GM12864 (cell line): ENCODE results near the gene ITPRIP.

Experiments
- DNase-seq: peaks from one replicate; pipeline ENCODE4 v3.0.0-alpha.2; 2011; ENCODE audit warnings: low read depth
- H3K4me3 ChIP-seq: 2 replicates; pipeline ENCODE4 v1.5.1; 2011; ENCODE audit warnings: mild to moderate bottlenecking, low read depth, low read length, control low read depth
- TF ChIP-seq, protein P1 (sequence below): IDR thresholded peaks from 2 replicates; pipeline ENCODE4 v1.5.1; 2011; ENCODE audit warnings: low read depth, mild to moderate bottlenecking, moderate library complexity, low read length, control low read depth, inconsistent platforms; ENCODE audit errors: missing control alignments

Gene ITPRIP

DNA sequence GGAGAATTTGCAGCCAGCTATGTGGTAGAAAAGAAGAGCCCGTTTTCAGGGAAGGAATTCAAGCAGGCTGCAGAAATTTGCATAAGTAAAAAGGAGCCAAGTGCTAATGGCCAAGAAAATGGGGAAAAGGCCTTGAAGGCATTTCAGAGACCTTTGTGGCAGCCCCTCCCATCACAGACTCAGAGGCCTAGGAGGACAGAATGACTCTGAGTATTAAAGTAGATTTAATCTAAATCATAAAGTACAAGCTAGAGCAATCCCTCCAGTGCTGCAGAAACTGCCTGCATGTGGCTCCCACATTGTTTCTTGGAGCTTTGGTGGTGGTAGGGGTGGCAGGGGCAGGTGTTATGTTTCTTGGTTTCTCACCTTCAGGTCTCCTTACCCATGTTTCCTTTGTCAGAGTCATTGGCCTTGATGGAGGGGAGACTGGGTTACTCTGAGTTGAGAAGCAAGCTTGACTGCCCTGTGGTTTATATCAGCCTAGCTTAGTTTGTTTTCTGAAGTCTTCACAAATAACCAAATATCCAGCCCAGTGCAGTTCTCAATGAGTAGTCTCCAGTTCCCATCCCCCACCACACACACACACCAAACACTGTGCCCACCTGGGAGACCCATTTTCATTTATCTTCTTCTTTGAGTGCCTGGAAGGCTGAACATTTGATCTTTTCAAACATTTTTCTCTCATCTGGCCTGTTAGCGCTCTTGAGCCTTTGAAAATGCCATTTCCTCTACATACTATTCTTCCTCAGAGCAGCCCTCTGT is 34.5 kb downstream of the ITPRIP start:
- TF ChIP-seq, protein P1, sequence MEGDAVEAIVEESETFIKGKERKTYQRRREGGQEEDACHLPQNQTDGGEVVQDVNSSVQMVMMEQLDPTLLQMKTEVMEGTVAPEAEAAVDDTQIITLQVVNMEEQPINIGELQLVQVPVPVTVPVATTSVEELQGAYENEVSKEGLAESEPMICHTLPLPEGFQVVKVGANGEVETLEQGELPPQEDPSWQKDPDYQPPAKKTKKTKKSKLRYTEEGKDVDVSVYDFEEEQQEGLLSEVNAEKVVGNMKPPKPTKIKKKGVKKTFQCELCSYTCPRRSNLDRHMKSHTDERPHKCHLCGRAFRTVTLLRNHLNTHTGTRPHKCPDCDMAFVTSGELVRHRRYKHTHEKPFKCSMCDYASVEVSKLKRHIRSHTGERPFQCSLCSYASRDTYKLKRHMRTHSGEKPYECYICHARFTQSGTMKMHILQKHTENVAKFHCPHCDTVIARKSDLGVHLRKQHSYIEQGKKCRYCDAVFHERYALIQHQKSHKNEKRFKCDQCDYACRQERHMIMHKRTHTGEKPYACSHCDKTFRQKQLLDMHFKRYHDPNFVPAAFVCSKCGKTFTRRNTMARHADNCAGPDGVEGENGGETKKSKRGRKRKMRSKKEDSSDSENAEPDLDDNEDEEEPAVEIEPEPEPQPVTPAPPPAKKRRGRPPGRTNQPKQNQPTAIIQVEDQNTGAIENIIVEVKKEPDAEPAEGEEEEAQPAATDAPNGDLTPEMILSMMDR: no peak
- no peak for DNase-seq
- H3K4me3 ChIP-seq: no peak overlapping the region

DNA sequence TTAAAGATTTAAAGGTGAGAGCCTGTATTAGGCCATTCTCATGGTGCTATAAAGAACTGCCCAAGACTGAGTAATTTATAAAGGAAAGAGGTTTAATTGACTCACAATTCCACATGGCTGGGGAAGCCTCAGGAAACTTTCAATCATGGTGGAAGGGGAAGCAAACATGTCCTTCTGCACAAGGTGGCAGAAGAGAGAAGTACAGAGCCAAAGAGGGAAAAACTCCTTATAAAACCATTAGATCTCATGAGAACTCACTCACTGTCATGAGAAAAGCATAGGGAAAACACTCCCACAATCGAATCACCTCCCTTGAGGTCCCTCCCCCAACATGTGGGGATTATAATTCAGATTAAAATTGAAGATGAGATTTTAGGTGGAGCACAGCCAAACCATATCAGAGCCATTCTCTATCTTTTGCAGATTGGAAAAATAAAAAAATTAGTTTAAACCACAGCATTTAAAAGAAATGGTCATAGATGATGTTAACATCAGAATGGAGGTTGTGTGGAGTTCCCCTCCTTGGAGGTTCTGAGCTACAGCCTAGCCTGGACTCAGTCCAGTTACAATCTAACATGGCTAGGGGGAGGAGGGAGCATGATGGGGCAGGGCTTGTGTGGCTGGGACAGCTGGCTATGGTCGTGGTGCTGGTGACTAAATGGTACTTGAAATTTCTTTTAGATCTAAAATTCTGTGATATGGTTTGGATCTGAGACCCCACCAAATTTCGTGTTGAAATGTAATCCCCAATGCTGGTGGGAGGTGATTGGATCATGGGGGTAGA is 36.2 kb downstream of the ITPRIP start:
- H3K4me3 ChIP-seq: no peak overlapping the region
- no peak for DNase-seq
- TF ChIP-seq, protein P1: no peak

DNA sequence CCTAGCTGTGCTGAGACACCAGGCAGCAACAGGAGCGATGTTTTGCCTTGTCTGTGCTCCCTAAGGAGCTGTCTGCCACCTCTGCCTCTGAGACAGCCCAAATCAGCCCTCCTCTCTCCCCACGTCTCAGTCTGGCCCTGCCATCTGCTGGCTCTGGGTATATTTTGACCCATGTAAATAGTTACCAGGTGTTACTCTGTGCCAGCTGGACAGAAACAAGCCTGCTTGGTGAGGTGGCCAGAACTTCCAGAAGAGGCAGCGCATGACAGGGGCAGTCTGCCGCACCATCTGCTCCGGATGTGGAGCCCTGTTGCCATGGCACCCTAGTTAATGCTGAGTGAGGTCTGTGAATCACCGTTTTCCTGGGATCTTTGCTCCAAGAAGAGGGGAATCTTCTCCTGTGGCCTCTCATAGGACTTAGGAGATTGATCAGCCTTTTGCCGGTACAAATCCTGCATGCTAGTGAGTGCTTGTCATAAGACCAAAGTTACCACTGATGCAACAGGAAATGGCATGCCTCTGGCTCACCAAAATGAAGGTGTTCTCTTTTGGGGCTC is 37.5 kb downstream of the ITPRIP start:
- no peak for DNase-seq
- no peak overlapping the region for H3K4me3 ChIP-seq
- TF ChIP-seq, protein P1: no peak

DNA sequence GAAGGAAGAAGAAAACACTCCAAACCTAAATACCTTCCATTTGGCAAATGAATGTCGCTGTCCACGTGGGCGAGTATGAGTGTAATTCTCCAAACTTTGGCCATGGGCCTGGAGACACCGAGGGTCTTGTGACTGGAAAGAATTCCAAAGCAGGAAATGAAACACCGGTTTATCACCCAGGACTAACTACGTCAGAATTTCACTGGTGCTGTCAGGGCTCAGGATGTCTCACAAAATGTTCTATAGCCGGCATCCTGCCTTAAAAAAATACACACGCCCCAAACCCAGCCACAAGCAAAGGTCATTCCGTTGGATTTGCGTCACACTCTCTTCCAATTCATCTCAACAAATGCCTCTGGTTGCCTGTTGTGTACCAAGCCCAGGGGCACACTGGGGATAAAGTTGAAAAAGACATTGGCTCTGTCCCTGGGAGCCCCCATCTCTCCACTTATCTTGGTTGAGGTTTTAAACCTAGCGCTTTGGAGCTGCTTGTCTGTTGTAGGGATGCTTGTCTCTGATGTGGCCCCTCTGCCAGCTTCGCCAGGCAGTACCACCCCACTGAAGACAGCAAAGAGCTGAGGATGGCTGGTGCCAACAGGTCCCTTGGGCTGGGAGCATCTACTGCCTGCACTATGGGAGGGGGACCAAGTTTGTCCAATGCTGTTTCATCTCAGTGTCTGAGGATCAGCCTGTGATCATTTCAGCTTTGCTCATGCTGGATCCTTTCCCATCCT is 38.1 kb downstream of the ITPRIP start:
- no peak overlapping the region for H3K4me3 ChIP-seq
- no peak for DNase-seq
- TF ChIP-seq, protein P1: no peak

DNA sequence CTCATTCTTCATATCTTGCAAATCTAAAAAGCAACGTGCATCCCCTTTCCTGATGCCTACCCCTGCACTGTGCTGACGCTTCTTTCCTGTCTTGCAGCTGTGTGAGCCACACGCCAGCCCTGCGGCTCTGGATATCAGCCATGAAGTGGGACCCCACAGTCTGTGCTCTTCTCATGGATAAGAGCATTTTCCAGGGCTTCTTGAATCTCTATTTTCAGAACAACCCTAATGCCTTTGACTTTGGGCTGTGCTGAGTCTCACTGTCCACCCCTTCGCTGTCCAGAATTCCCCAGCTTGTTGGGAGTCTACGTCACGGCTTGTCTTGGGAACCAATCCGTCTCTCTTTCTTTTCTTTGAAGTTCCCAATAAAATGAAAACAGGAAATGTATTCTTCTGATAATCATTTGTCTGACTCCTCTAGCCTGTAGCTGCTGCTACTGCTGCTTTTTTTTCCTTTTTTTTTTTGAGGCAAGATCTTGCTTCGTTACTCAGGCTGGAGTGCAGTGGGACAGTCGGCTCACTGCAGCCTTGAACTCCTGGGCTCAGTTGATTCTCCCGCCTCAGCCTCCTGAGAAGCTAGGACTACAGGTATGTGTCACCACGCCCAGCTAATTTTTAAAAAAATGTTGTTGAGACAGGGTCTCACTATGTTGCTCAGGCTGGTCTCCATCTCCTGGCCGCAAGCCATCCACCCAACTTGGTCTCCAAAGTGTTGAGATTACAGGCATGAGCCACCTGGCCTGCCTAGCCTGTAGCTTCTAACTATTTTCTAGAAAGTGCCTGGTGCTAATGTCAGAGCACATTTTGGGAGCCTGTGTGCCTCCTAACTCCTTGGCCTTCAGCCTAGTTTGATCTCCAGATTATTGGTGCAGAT is 39.0 kb downstream of the ITPRIP start:
- no peak overlapping the region for H3K4me3 ChIP-seq
- DNase-seq: no peak
- TF ChIP-seq, protein P1: no peak
